HCT116 (cell line): ENCODE results near the gene KIF13A.

Source experiments
- ATF3 ChIP-seq: IDR thresholded peaks from 2 replicates; pipeline ENCODE4 v1.6.1; 2012
- CEBPB ChIP-seq: IDR thresholded peaks from 2 replicates; pipeline ENCODE4 v1.6.1; 2012; ENCODE audit warnings: low read depth
- CTCF ChIP-seq, 3 experiments: fragments of 200-600 bp in 1 of 3; sonication (generic) in 1 of 3; IDR thresholded peaks in 2 of 3; conservative IDR thresholded peaks in 1 of 3; 2 replicates each; pipeline ENCODE4 v1.5.1; 2012 to 2017; ENCODE audit warnings: low read depth in 2 of 3, low read length in 2 of 3, antibody characterized with exemption in 1 of 3, borderline replicate concordance in 1 of 3, control low read depth in 1 of 3, mild to moderate bottlenecking in 1 of 3, mixed read lengths in 1 of 3, mixed run types in 1 of 3, moderate library complexity in 1 of 3; ENCODE audit not compliant: insufficient read depth in 1 of 3
- EZH2 ChIP-seq: fragments of 200-600 bp; sonication (generic); IDR thresholded peaks from 2 replicates; pipeline ENCODE4 v1.6.1; 2017; ENCODE audit warnings: antibody characterized with exemption, mixed run types
- MAX ChIP-seq: IDR thresholded peaks from 2 replicates; pipeline ENCODE4 v1.6.1; 2012
- POLR2A ChIP-seq: IDR thresholded peaks from 2 replicates; pipeline ENCODE4 v1.7.0; 2011; ENCODE audit warnings: borderline replicate concordance; ENCODE audit not compliant: insufficient read depth, insufficient read length; ENCODE audit errors: extremely low read depth
- RAD21 ChIP-seq: IDR thresholded peaks from 2 replicates; pipeline ENCODE4 v1.6.1; 2012; ENCODE audit warnings: low read depth, mild to moderate bottlenecking
- SP1 ChIP-seq: IDR thresholded peaks from 2 replicates; pipeline ENCODE4 v1.6.1; 2012; ENCODE audit warnings: low read depth
- ZNF274 ChIP-seq: fragments of 200-500 bp; sonication (Bioruptor generic); IDR thresholded peaks from 2 replicates; pipeline ENCODE4 v1.6.1; 2014; ENCODE audit warnings: mild to moderate bottlenecking, low read depth, low read length, inconsistent platforms

GRCh38 chr6:17914651-17915050, 72.8 kb downstream of the KIF13A start:
- TF ChIP-seq POLR2A, result no peak
- no peak for TF ChIP-seq EZH2
- TF ChIP-seq CEBPB, result no peak
- TF ChIP-seq ATF3, result no peak
- TF ChIP-seq CTCF (IDR thresholded peaks at IDR 0.05 in 2 of 3, conservative IDR thresholded peaks at IDR 0.05 in 1 of 3; ENCODE audit: borderline replicate concordance in 1 of 3, insufficient read depth in 1 of 3, low read depth in 2 of 3, low read length in 2 of 3), result no peak
- no peak for TF ChIP-seq MAX
- TF ChIP-seq SP1, result no peak
- TF ChIP-seq RAD21, result no peak
- TF ChIP-seq ZNF274, result no peak
